H1 (cell line): ENCODE measurements around the gene NOLC1. TPM values are rescaled to one million over a fixed set of nuclear protein-coding genes. Genes with fewer than 3 reads are reported as not detected.
A peak's percentile ranks its signal among the peaks of the same experiment; 100 is the strongest.

Experiments used
- CTCF ChIA-PET: fragments of 300-600 bp; sonication (Branson Sonifier 250); formaldehyde crosslinking; loops from one replicate; lab custom pipeline; 2021; ENCODE audit not compliant: partially characterized antibody; lab: Charles Lee
- POLR2A ChIA-PET: fragments of 300-600 bp; sonication (Branson Sonifier 250); formaldehyde crosslinking; loops from one replicate; lab custom pipeline; 2021; ENCODE audit warnings: inconsistent platforms; ENCODE audit not compliant: partially characterized antibody; lab: Charles Lee
- DNase-seq, 2 experiments: peaks; one replicate each; pipeline versions ENCODE4 v3.0.0 to v3.0.0-alpha.2; 2010 to 2022; ENCODE audit warnings: low spot score in 2 of 2, low read depth in 1 of 2, mixed read lengths in 1 of 2
- FAIRE-seq: peaks from 2 replicates; lab custom pipeline; 2011; peaks lifted over from hg19 to GRCh38; lab: Jason Lieb, UNC
- H2AFZ ChIP-seq: 2 replicates; pipeline ENCODE4 v1.8.1; 2012; ENCODE audit warnings: low read length, inconsistent platforms
- H2AK5ac ChIP-seq: 2 replicates; pipeline ENCODE4 v1.6.1; 2013; ENCODE audit warnings: low read depth, low read length
- H2BK120ac ChIP-seq: replicated peaks from 2 replicates; pipeline ENCODE3; 2013; ENCODE audit warnings: low read depth, low read length, inconsistent platforms
- H2BK12ac ChIP-seq: 2 replicates; pipeline ENCODE4 v1.6.1; 2013; ENCODE audit warnings: low read depth, low read length
- H2BK15ac ChIP-seq: 2 replicates; pipeline ENCODE4 v1.6.1; 2013; ENCODE audit warnings: low read length
- H2BK20ac ChIP-seq: 2 replicates; pipeline ENCODE4 v1.6.1; 2013; ENCODE audit warnings: low read length
- H2BK5ac ChIP-seq: 2 replicates; pipeline ENCODE4 v1.6.1; 2013; ENCODE audit warnings: low read depth, low read length
- H3K14ac ChIP-seq: 2 replicates; pipeline ENCODE4 v1.6.1; 2013; ENCODE audit warnings: inconsistent platforms; ENCODE audit not compliant: insufficient read length
- H3K18ac ChIP-seq: 2 replicates; pipeline ENCODE4 v1.6.1; 2013; ENCODE audit warnings: low read length; ENCODE audit errors: extremely low read depth
- H3K23ac ChIP-seq: 2 replicates; pipeline ENCODE4 v1.6.1; 2013; ENCODE audit warnings: inconsistent platforms; ENCODE audit not compliant: insufficient read length
- H3K23me2 ChIP-seq: 2 replicates; pipeline ENCODE4 v1.6.1; 2013; ENCODE audit warnings: low read depth, low read length
- H3K27ac ChIP-seq: 2 replicates; pipeline ENCODE4 v1.6.1; 2011; ENCODE audit warnings: low read depth, low read length, inconsistent platforms
- H3K27me3 ChIP-seq, 4 experiments: replicated peaks in 1 of 4; 1 replicate in 1 of 4; 2 replicates in 3 of 4; pipeline versions ENCODE4 v1.6.1 to v1.8.1; 2011 to 2013; ENCODE audit warnings: low read length in 3 of 4, mild to moderate bottlenecking in 3 of 4, inconsistent platforms in 2 of 4, mixed read lengths in 2 of 4, moderate library complexity in 1 of 4; ENCODE audit not compliant: control insufficient read depth in 3 of 4, insufficient read depth in 3 of 4; ENCODE audit errors: extremely low read depth in 1 of 4
- H3K36me3 ChIP-seq, 4 experiments: 2 replicates each; pipeline versions ENCODE4 v1.6.1 to v1.8.1; 2011 to 2013; ENCODE audit warnings: mild to moderate bottlenecking in 4 of 4, low read length in 3 of 4, moderate library complexity in 2 of 4, control low read depth in 1 of 4, inconsistent platforms in 1 of 4; ENCODE audit not compliant: insufficient read depth in 4 of 4, control insufficient read depth in 2 of 4
- H3K4ac ChIP-seq: replicated peaks from 2 replicates; pipeline ENCODE3; 2013; ENCODE audit warnings: low read length, low read depth, mixed read lengths, inconsistent platforms; ENCODE audit not compliant: insufficient read length
- H3K4me1 ChIP-seq, 4 experiments: replicated peaks in 1 of 4; 1 replicate in 1 of 4; 2 replicates in 3 of 4; pipeline versions ENCODE4 v1.6.1 to v1.8.1; 2011 to 2013; ENCODE audit warnings: low read length in 3 of 4, inconsistent platforms in 2 of 4, mixed read lengths in 1 of 4; ENCODE audit not compliant: insufficient read depth in 4 of 4, control insufficient read depth in 3 of 4
- H3K4me2 ChIP-seq, 2 experiments: 2 replicates each; pipeline versions ENCODE4 v1.6.1 to v1.8.1; 2011 to 2013; ENCODE audit warnings: low read depth in 2 of 2, low read length in 2 of 2, control low read depth in 1 of 2, inconsistent platforms in 1 of 2, mild to moderate bottlenecking in 1 of 2; ENCODE audit not compliant: insufficient read depth in 1 of 2
- H3K4me3 ChIP-seq, 4 experiments: fragments of 200-600, 300-600 bp in 1 of 4; sonication (generic), shearing (Covaris generic), sonication (Bioruptor Twin) in 1 of 4; 2 replicates each; pipeline versions ENCODE4 v1.5.1 to v1.8.1; 2011 to 2016; ENCODE audit warnings: low read length in 4 of 4, low read depth in 3 of 4, control low read depth in 2 of 4, inconsistent platforms in 2 of 4, mild to moderate bottlenecking in 2 of 4, mixed read lengths in 1 of 4, moderate library complexity in 1 of 4; ENCODE audit not compliant: insufficient read depth in 2 of 4; ENCODE audit errors: extremely low read depth in 1 of 4
- H3K56ac ChIP-seq: replicated peaks from 2 replicates; pipeline ENCODE3; 2013; ENCODE audit warnings: low read depth, mild to moderate bottlenecking, mixed read lengths, low read length, inconsistent platforms; ENCODE audit not compliant: insufficient read length
- H3K79me1 ChIP-seq: 2 replicates; pipeline ENCODE4 v1.6.1; 2013; ENCODE audit warnings: low read depth, low read length, control low read depth
- H3K79me2 ChIP-seq, 2 experiments: 2 replicates each; pipeline versions ENCODE4 v1.6.1 to v1.8.1; 2012 to 2013; ENCODE audit warnings: low read length in 2 of 2, mild to moderate bottlenecking in 2 of 2, inconsistent platforms in 1 of 2; ENCODE audit not compliant: insufficient read depth in 2 of 2, control insufficient read depth in 1 of 2
- H3K9ac ChIP-seq, 4 experiments: replicated peaks in 1 of 4; 1 replicate in 1 of 4; 2 replicates in 3 of 4; pipeline versions ENCODE4 v1.6.1 to v1.8.1; 2011 to 2013; ENCODE audit warnings: low read depth in 3 of 4, low read length in 3 of 4, control low read depth in 2 of 4, mild to moderate bottlenecking in 2 of 4, moderate library complexity in 2 of 4, inconsistent platforms in 1 of 4; ENCODE audit errors: extremely low read depth in 1 of 4
- H3K9me3 ChIP-seq, 2 experiments: 2 replicates each; pipeline versions ENCODE4 v1.6.1 to v1.8.1; 2012 to 2013; ENCODE audit warnings: mild to moderate bottlenecking in 2 of 2, moderate library complexity in 2 of 2, control low read depth in 1 of 2, inconsistent platforms in 1 of 2, low read depth in 1 of 2, low read length in 1 of 2, mixed read lengths in 1 of 2; ENCODE audit not compliant: insufficient read depth in 2 of 2
- H4K20me1 ChIP-seq, 2 experiments: replicated peaks in 1 of 2; 2 replicates each; pipeline versions ENCODE3 to v1.8.1; 2011 to 2013; ENCODE audit warnings: inconsistent platforms in 2 of 2, low read length in 2 of 2, mild to moderate bottlenecking in 1 of 2; ENCODE audit not compliant: insufficient read depth in 2 of 2, control insufficient read depth in 1 of 2
- H4K5ac ChIP-seq: 2 replicates; pipeline ENCODE4 v1.6.1; 2013; ENCODE audit warnings: low read length, low read depth, mixed read lengths, inconsistent platforms; ENCODE audit not compliant: insufficient read length
- H4K8ac ChIP-seq: 2 replicates; pipeline ENCODE4 v1.8.0; 2013; ENCODE audit warnings: mild to moderate bottlenecking, moderate library complexity, low read length, inconsistent platforms; ENCODE audit not compliant: insufficient read depth; ENCODE audit errors: extremely low read depth
- H4K91ac ChIP-seq: replicated peaks from 2 replicates; pipeline ENCODE3; 2013; ENCODE audit warnings: low read length, mixed read lengths, inconsistent platforms; ENCODE audit not compliant: insufficient read length
- ATF2 ChIP-seq: IDR thresholded peaks from 2 replicates; pipeline ENCODE4 v1.6.1; 2012; ENCODE audit warnings: low read length, inconsistent platforms
- GTF2F1 ChIP-seq: IDR thresholded peaks from 2 replicates; pipeline ENCODE4 v1.6.1; 2012; ENCODE audit warnings: low read depth, low read length, improper control_type of control experiment, borderline replicate concordance
- HDAC2 ChIP-seq, 2 experiments: fragments of 300-600 bp in 1 of 2; sonication (generic) in 1 of 2; IDR thresholded peaks; 2 replicates each; pipeline ENCODE4 v1.6.1; 2011 to 2012; ENCODE audit warnings: low read depth in 2 of 2, low read length in 2 of 2, mild to moderate bottlenecking in 2 of 2, moderate library complexity in 2 of 2, borderline replicate concordance in 1 of 2, inconsistent platforms in 1 of 2
- NANOG ChIP-seq: IDR thresholded peaks from 2 replicates; pipeline ENCODE4 v1.6.1; 2011; ENCODE audit warnings: low read length, low read depth, mild to moderate bottlenecking, inconsistent platforms; ENCODE audit not compliant: insufficient read depth, poor library complexity, severe bottlenecking
- SIN3A ChIP-seq, 2 experiments: IDR thresholded peaks in 1 of 2; conservative IDR thresholded peaks in 1 of 2; 2 replicates each; pipeline ENCODE4 v1.6.1; 2011 to 2012; ENCODE audit warnings: low read length in 2 of 2, improper control_type of control experiment in 1 of 2, low read depth in 1 of 2, mild to moderate bottlenecking in 1 of 2
- TAF1 ChIP-seq: IDR thresholded peaks from 2 replicates; pipeline ENCODE4 v1.6.1; 2011; ENCODE audit warnings: mild to moderate bottlenecking, low read depth, low read length
- ZNF274 ChIP-seq: IDR thresholded peaks from 2 replicates; pipeline ENCODE4 v1.7.0; 2012; ENCODE audit warnings: low read length, borderline replicate concordance; ENCODE audit errors: extremely low read depth
- WGBS, 2 experiments: shearing (Covaris generic) in 1 of 2; methylation state at CpG; one replicate each; pipeline versions ENCODE4 v1.1.6 to v1.1.7; 2013 to 2015; ENCODE audit warnings: low lambda C conversion rate in 2 of 2, mixed read lengths in 2 of 2, inconsistent platforms in 1 of 2, low coverage in 1 of 2, missing lambda C conversion rate in 1 of 2; ENCODE audit not compliant: insufficient replicate concordance in 2 of 2, insufficient coverage in 1 of 2, insufficient read length in 1 of 2; ENCODE audit errors: extremely low coverage in 1 of 2, missing lambda C conversion rate in 1 of 2; 5-methylcytosine and 5-hydroxymethylcytosine counted together
- polyA plus RNA-seq, 7 experiments: library from polyadenylated mRNA; depleted of rRNA in 3 of 7; stranded (reverse) in 5 of 7; unstranded in 2 of 7; fragments of >200 nt in 5 of 7; fragments of 200-250 nt in 2 of 7; gene quantifications; 1 replicate in 5 of 7; 2 replicates in 1 of 7; 4 replicates in 1 of 7; pipeline versions ENCODE4 v1.2.1 to v1.2.3, GENCODE V29; 2011 to 2013; ENCODE audit warnings: missing spikeins in 2 of 7, mixed read lengths in 2 of 7
- total RNA-seq: library from RNA; stranded (reverse); fragmentation: NEBNext Ultra II Directional; extraction: Animal tissue kit (Norgen Biotek cat#: 25700); gene quantifications from 2 replicates; pipeline ENCODE4 v1.2.1, GENCODE V29; 2021

Gene NOLC1
- total and polyA plus RNA-seq, 2 of the 8 experiments (the other 6 are each of a cell fraction or from before 2014, with no cell fraction given), result 86.3 to 191 TPM

- WGBS, 2 experiments, result 2% methylated on average over 26 of the region's 45 CpGs; no CpG with 5 or more reads in 1 of the 2 experiments
- CTCF ChIA-PET, result interaction anchor here (0.6 to 7.9 kb wide), 16 partner anchors 9 to 507 kb away, joined by 3 to 86 read pairs (median 4); partner anchors contain the start of gene NOLC1
- H3K4me1 ChIP-seq, result peaks cover 22 to 48% (median 31%) of the 10 kb centered on the region in 4 experiments
- H3K9ac ChIP-seq, result peak overlapping the region; percentile 38 to 83 (median 75); a peak in 6 of 7 replicates
- peak overlapping the region; percentile 65; the same call in 1 of the 2 replicates for H3K27ac ChIP-seq
- peak overlapping the region; percentile 76; the same call in 1 of the 2 replicates for H3K18ac ChIP-seq
- no peaks in the 10 kb centered on the region for H3K27me3 ChIP-seq
- FAIRE-seq, result no peak
- peak in 1 of 2 experiments; percentile 62 for DNase-seq
- H3K9me3 ChIP-seq, result no peaks in the 10 kb centered on the region
- peaks cover 9% of the 10 kb centered on the region for H3K23me2 ChIP-seq
- H4K8ac ChIP-seq, result peak overlapping the region; percentile 52; the same call in 1 of the 2 replicates
- no peak overlapping the region; the same call in 1 of the 2 replicates for H2BK5ac ChIP-seq
- peaks cover 24 to 80% of the 10 kb centered on the region in 2 experiments for H3K79me2 ChIP-seq
- peak overlapping the region; percentile 68 for H4K91ac ChIP-seq
- peaks cover 19 to 28% (median 23%) of the 10 kb centered on the region in 4 experiments for H3K36me3 ChIP-seq
- H2BK12ac ChIP-seq, result no peak overlapping the region
- no peak overlapping the region for H2AK5ac ChIP-seq
- H4K20me1 ChIP-seq, result peaks cover 34 to 35% of the 10 kb centered on the region in 2 experiments
- no peak overlapping the region for H2BK120ac ChIP-seq
- peak overlapping the region; percentile 56 for H3K56ac ChIP-seq
- H3K4ac ChIP-seq, result no peak overlapping the region
- peak overlapping the region; percentile 83 to 96 (median 88) for H3K4me3 ChIP-seq
- H2AFZ ChIP-seq, result no peak overlapping the region
- peak overlapping the region; percentile 65 to 82 for H3K4me2 ChIP-seq
- H3K79me1 ChIP-seq, result peaks cover 20% of the 10 kb centered on the region; the same call in 1 of the 2 replicates
- H3K23ac ChIP-seq, result no peak overlapping the region
- POLR2A ChIA-PET, result interaction anchor here (0.6 to 5.0 kb wide), 19 partner anchors 8 to 296 kb away, joined by 3 to 34 read pairs (median 4); partner anchors contain the start of genes NOLC1 and OGA
- no peak overlapping the region for H3K14ac ChIP-seq
- no peak overlapping the region for H2BK15ac ChIP-seq
- H2BK20ac ChIP-seq, result no peak overlapping the region
- H4K5ac ChIP-seq, result peak overlapping the region; percentile 26
- TF ChIP-seq ZNF274 (no peak), HDAC2 (IDR thresholded peaks at IDR 0.05; ENCODE audit: borderline replicate concordance in 1 of 2, low read depth in 2 of 2, low read length in 2 of 2) (0 out of 4 replicates have a peak, but pooled peaks of 1 of the 2 experiments have one; percentile 49), SIN3A (conservative IDR thresholded peaks at IDR 0.05 in 1 of 2, IDR thresholded peaks at IDR 0.05 in 1 of 2; ENCODE audit: low read depth in 1 of 2, low read length in 2 of 2) (peak; percentile 22 to 76; a peak in 1 of 4 replicates), NANOG (no peak), GTF2F1 (no peak), TAF1 (no peak), ATF2 (no peak)
Measured at GRCh38 chr10:102113956-102114857, 38.0 kb upstream of the NOLC1 start.
